Prostate gland (tissue), 2 donors: ENCODE results near the gene PPP1R11. TPM values are rescaled to one million over a fixed set of nuclear protein-coding genes. Genes with fewer than 3 reads are reported as not detected.

Experiments used
- DNase-seq: peaks from one replicate; pipeline ENCODE4 v3.0.0-alpha.2; 2019; ENCODE audit warnings: low spot score
- H3K27ac ChIP-seq, 2 donors: fragments of 200-600 bp; sonication (generic); 2 replicates each; pipeline ENCODE4 v1.5.1; 2017 to 2019
- H3K27me3 ChIP-seq: fragments of 200-600 bp; sonication (generic); replicated peaks from 2 replicates; pipeline ENCODE4 v1.5.1; 2019; ENCODE audit not compliant: insufficient read depth
- H3K36me3 ChIP-seq, 2 donors: fragments of 200-600 bp; sonication (generic); 1 replicate in 1 of 2; 2 replicates in 1 of 2; pipeline versions ENCODE4 v1.5.1 to v1.8.1; 2017 to 2019
- H3K4me1 ChIP-seq: fragments of 200-600 bp; sonication (generic); replicated peaks from 2 replicates; pipeline ENCODE4 v1.5.1; 2019
- H3K4me3 ChIP-seq, 2 donors: fragments of 200-600 bp; sonication (generic); 2 replicates each; pipeline ENCODE4 v1.5.1; 2017 to 2019
- H3K9me3 ChIP-seq: fragments of 200-600 bp; sonication (generic); 2 replicates; pipeline ENCODE4 v1.5.1; 2017
- CTCF ChIP-seq, 4 experiments: fragments of 200-600 bp in 2 of 4; fragments of 450-650 bp in 2 of 4; sonication (generic) in 2 of 4; IDR thresholded peaks; 1 replicate in 3 of 4; 2 replicates in 1 of 4; pipeline ENCODE4 v1.5.1; 2016 to 2019; ENCODE audit warnings: antibody characterized with exemption in 4 of 4, mild to moderate bottlenecking in 2 of 4, moderate library complexity in 2 of 4
- POLR2A ChIP-seq: fragments of 450-650 bp; IDR thresholded peaks from one replicate; pipeline ENCODE4 v1.6.1; 2016; ENCODE audit warnings: antibody characterized with exemption, mild to moderate bottlenecking
- POLR2AphosphoS5 ChIP-seq: sonication (generic); formaldehyde crosslinking; IDR thresholded peaks from one replicate; pipeline ENCODE4 v1.6.1; 2017; ENCODE audit warnings: antibody characterized with exemption
- WGBS: methylation state at CpG from one replicate; pipeline ENCODE4 v1.1.5; 2018; 5-methylcytosine and 5-hydroxymethylcytosine counted together
- intact Hi-C: fragments of 100-400 bp; cut with DNase I; formaldehyde crosslinking; loops from one replicate; pipeline ENCODE4 v1.14.2; 2022
- total RNA-seq, 2 donors: library from RNA; depleted of rRNA; stranded (reverse); fragments of >200 nt; gene quantifications; one replicate each; pipeline ENCODE4 v1.1.0, GENCODE V29; 2016

Gene PPP1R11
- total RNA-seq, 2 donors from 2014 or later: 49.7 to 59.3 TPM

- no peak for DNase-seq
- Histone ChIP-seq H3K27me3 (no peaks in the 10 kb centered on the region), H3K4me3 (peak overlapping the region; percentile 61 to 65), H3K9me3 (no peaks in the 10 kb centered on the region), H3K27ac (peak overlapping the region; percentile 85 to 91), H3K4me1 (peaks cover 6% of the 10 kb centered on the region), H3K36me3 (no peaks in the 10 kb centered on the region)
- WGBS: 0% methylated on average over 24 of the region's 24 CpGs
- intact Hi-C loops: loop anchor here (5.0 kb wide), 1 partner anchor 83 kb away; no protein-coding TSS in a partner anchor
- TF ChIP-seq POLR2AphosphoS5 (no peak), POLR2A (no peak), CTCF (IDR thresholded peaks at IDR 0.05) (no peak)
Observed at GRCh38 chr6:30060606-30061091, 6.3 kb upstream of the PPP1R11 start.

- under 1% methylated on average over 48 of the region's 48 CpGs for WGBS
- no peaks in the 10 kb centered on the region for H3K9me3 ChIP-seq
- H3K27me3 ChIP-seq: no peaks in the 10 kb centered on the region
- H3K36me3 ChIP-seq: no peaks in the 10 kb centered on the region
- intact Hi-C loops: loop anchor here (5.0 kb wide), 1 partner anchor 84 kb away; no protein-coding TSS in a partner anchor
- H3K27ac ChIP-seq: peak within 1 kb of the TSS; percentile 85 to 91
- DNase-seq: peak; percentile 94
- TF ChIP-seq POLR2AphosphoS5: peak; percentile 97
- TF ChIP-seq CTCF (IDR thresholded peaks at IDR 0.05): peak in 2 of 4 experiments; percentile 32 to 38
- TF ChIP-seq POLR2A: peak; percentile 84
- H3K4me3 ChIP-seq: peak within 1 kb of the TSS; percentile 61 to 65
- peaks cover 6% of the 10 kb centered on the region for H3K4me1 ChIP-seq
Observed at GRCh38 chr6:30061092-30061857, 5.7 kb upstream of the PPP1R11 start, which contains the start of gene POLR1H. POLR1H (plus strand) TSS chr6:30061265; CDS start chr6:30061525, 260 bp downstream.

- DNase-seq: peak; percentile 12
- TF ChIP-seq CTCF (IDR thresholded peaks at IDR 0.05): no peak
- no peak for TF ChIP-seq POLR2AphosphoS5
- no peak for TF ChIP-seq POLR2A
- Histone ChIP-seq H3K4me1 (peaks cover 6% of the 10 kb centered on the region), H3K4me3 (peak overlapping the region; percentile 61 to 65), H3K27ac (peak overlapping the region; percentile 85 to 91), H3K36me3 (no peaks in the 10 kb centered on the region), H3K9me3 (no peaks in the 10 kb centered on the region), H3K27me3 (no peaks in the 10 kb centered on the region)
- intact Hi-C loops: loop anchor here (5.0 kb wide), 1 partner anchor 85 kb away; no protein-coding TSS in a partner anchor
- 33% methylated on average over 13 of the region's 13 CpGs for WGBS
Observed at GRCh38 chr6:30061858-30062458, 5.0 kb upstream of the PPP1R11 start.

- Histone ChIP-seq H3K27ac (peak overlapping the region; percentile 85 to 91), H3K4me3 (no peak overlapping the region), H3K4me1 (peaks cover 6% of the 10 kb centered on the region), H3K36me3 (no peaks in the 10 kb centered on the region), H3K27me3 (no peaks in the 10 kb centered on the region), H3K9me3 (no peaks in the 10 kb centered on the region)
- 91% methylated on average over 7 of the region's 7 CpGs for WGBS
- TF ChIP-seq CTCF (IDR thresholded peaks at IDR 0.05): no peak
- intact Hi-C loops: loop anchor here (5.0 kb wide), 1 partner anchor 85 kb away; no protein-coding TSS in a partner anchor
- no peak for DNase-seq
Observed at GRCh38 chr6:30062471-30063178, 4.4 kb upstream of the PPP1R11 start.
